ENCODE data around the gene PSKH1. TPM values are rescaled to one million over a fixed set of nuclear protein-coding genes. Genes with fewer than 3 reads are reported as not detected.

The PSKH1 gene
- total and polyA plus RNA-seq, 9 of the 15 experiments (the other 6 are each of a cell fraction or from before 2014, with no cell fraction given): 0.96 to 20.9 (median 9.4) TPM

- TF ChIP-seq REST (IDR thresholded peaks at IDR 0.05; ENCODE audit: borderline replicate concordance): no peak
- TF ChIP-seq REST (CRISPR knock-in tag; IDR thresholded peaks at IDR 0.05; ENCODE audit: low read depth): peak; percentile 24; the same call in 1 of the 2 replicates
- TF ChIP-seq CBX5 (IDR thresholded peaks at IDR 0.05; ENCODE audit: borderline replicate concordance, low read depth): no peak
- peak; percentile 81 to 82 for TF ChIP-seq NRF1 (conservative IDR thresholded peaks at IDR 0.05 in 1 of 2, IDR thresholded peaks at IDR 0.05 in 1 of 2)
- no peak for TF ChIP-seq ID3 (CRISPR knock-in tag; IDR thresholded peaks at IDR 0.05)
- TF ChIP-seq ID3 (tag; IDR thresholded peaks at IDR 0.05): no peak
- TF ChIP-seq MED1 (CRISPR knock-in tag; IDR thresholded peaks at IDR 0.05; ENCODE audit: borderline replicate concordance): 0 out of 2 replicates have a peak, but pooled peaks have one; percentile 27
- TF ChIP-seq NCOA1 (IDR thresholded peaks at IDR 0.05; ENCODE audit: low read depth): no peak
- TF ChIP-seq, protein P1, sequence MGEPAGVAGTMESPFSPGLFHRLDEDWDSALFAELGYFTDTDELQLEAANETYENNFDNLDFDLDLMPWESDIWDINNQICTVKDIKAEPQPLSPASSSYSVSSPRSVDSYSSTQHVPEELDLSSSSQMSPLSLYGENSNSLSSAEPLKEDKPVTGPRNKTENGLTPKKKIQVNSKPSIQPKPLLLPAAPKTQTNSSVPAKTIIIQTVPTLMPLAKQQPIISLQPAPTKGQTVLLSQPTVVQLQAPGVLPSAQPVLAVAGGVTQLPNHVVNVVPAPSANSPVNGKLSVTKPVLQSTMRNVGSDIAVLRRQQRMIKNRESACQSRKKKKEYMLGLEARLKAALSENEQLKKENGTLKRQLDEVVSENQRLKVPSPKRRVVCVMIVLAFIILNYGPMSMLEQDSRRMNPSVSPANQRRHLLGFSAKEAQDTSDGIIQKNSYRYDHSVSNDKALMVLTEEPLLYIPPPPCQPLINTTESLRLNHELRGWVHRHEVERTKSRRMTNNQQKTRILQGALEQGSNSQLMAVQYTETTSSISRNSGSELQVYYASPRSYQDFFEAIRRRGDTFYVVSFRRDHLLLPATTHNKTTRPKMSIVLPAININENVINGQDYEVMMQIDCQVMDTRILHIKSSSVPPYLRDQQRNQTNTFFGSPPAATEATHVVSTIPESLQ (CRISPR knock-in tag; IDR thresholded peaks at IDR 0.05): 0 out of 2 replicates have a peak, but pooled peaks have one; percentile 25
- TF ChIP-seq ZFP30 (CRISPR knock-in tag; IDR thresholded peaks at IDR 0.05; ENCODE audit: borderline replicate concordance): no peak
Observed at GRCh38 chr16:67967958-67968399, 74.9 kb downstream of the PSKH1 start (continued).
